Esophagus (tissue), 2 donors: ENCODE results near the gene CERS6. TPM values are rescaled to one million over a fixed set of nuclear protein-coding genes. Genes with fewer than 3 reads are reported as not detected.
"Not testable (repeated sequence)": the region's sequence is repeated elsewhere in the genome, so short reads cannot be mapped to it uniquely, and the experiment has no call there.

ENCODE experiments used
- H3K27ac ChIP-seq, 2 donors: one replicate each; pipeline ENCODE4 v1.5.1; 2013; ENCODE audit warnings: low read depth in 2 of 2, mild to moderate bottlenecking in 2 of 2, inconsistent platforms in 1 of 2, low read length in 1 of 2, moderate library complexity in 1 of 2
- H3K27me3 ChIP-seq, 2 donors: one replicate each; pipeline ENCODE4 v1.6.1; 2013; ENCODE audit warnings: low read length in 2 of 2, control low read depth in 1 of 2, mild to moderate bottlenecking in 1 of 2; ENCODE audit not compliant: insufficient read depth in 2 of 2, control insufficient read depth in 1 of 2
- H3K36me3 ChIP-seq, 2 donors: one replicate each; pipeline ENCODE4 v1.6.1; 2013; ENCODE audit warnings: low read length in 1 of 2; ENCODE audit not compliant: control insufficient read depth in 2 of 2, insufficient read depth in 2 of 2
- H3K4me1 ChIP-seq, 2 donors: one replicate each; pipeline ENCODE4 v1.6.1; 2013; ENCODE audit warnings: low read length in 1 of 2; ENCODE audit not compliant: control insufficient read depth in 2 of 2, insufficient read depth in 2 of 2
- H3K4me3 ChIP-seq, 2 donors: one replicate each; pipeline ENCODE4 v1.5.1; 2013; ENCODE audit warnings: low read length in 2 of 2, mild to moderate bottlenecking in 2 of 2, low read depth in 1 of 2, moderate library complexity in 1 of 2
- H3K9me3 ChIP-seq, 2 donors: one replicate each; pipeline ENCODE4 v1.6.1; 2013; ENCODE audit warnings: mild to moderate bottlenecking in 2 of 2, low read depth in 1 of 2, low read length in 1 of 2, moderate library complexity in 1 of 2; ENCODE audit not compliant: control insufficient read depth in 2 of 2, insufficient read depth in 1 of 2
- WGBS, 2 donors: extraction: QIAGEN DNeasy Blood & Tissue Kit; methylation state at CpG; one replicate each; pipeline ENCODE4 v1.1.7; 2013; 5-methylcytosine and 5-hydroxymethylcytosine counted together
- polyA plus RNA-seq, 2 donors: library from polyadenylated mRNA; stranded (reverse); fragments of 200-250 nt; gene quantifications; one replicate each; pipeline ENCODE4 v1.2.3, GENCODE V29; 2013
- donor health status: healthy with polysubstance abuse.
- donor health status: Bipolar disorder and iron deficiency.

The CERS6 gene
- polyA plus RNA-seq, 2 donors: 4.2 to 7.6 TPM

DNA sequence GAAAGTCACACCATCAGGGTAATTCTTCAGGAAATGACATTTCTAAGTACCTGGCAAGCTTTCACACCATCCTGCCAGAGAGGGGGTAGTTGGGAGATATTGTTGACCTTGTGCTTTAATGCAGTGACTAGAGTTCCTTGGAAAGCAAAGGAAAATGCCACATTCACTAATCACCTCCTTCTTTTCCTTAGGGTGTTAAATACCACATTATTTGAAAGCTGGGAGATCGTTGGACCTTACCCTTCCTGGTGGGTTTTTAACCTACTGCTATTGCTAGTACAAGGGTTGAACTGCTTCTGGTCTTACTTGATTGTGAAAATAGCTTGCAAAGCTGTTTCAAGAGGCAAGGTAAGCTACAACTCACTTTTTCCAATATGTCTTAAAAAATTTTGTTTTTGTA, 309.3 kb downstream of the CERS6 start:
- no peaks in the 10 kb centered on the region for H3K36me3 ChIP-seq
- no peak overlapping the region for H3K27ac ChIP-seq
- WGBS, 2 donors: 71 to 75% methylated on average over 1 of the region's 1 CpG
- H3K4me3 ChIP-seq: no peak overlapping the region
- no peaks in the 10 kb centered on the region for H3K27me3 ChIP-seq
- no peaks in the 10 kb centered on the region for H3K9me3 ChIP-seq
- peaks cover 0 to 3% of the 10 kb centered on the region in 2 donors for H3K4me1 ChIP-seq

DNA sequence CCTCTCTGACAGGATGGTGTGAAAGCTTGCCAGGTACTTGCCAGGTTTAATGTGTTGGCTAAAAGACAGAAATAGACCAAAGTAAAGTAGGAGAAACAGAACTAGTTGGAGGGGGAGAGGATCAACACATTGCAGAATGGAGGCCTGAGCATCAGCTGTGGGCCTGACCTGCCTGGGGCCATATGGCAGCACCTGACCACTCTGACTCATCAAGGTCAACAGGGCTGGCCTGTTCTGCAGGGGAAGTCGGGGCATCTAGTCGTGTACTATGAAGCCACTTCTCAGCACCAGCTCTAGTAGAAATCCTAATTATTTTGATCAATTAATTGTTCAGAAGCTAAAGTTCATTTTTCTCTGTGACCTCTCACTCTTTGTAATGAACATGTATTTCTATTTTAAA, 310.5 kb downstream of the CERS6 start:
- Histone ChIP-seq H3K27me3 (no peaks in the 10 kb centered on the region), H3K4me1 (peaks cover 0 to 3% of the 10 kb centered on the region in 2 donors), H3K4me3 (no peak overlapping the region), H3K9me3 (no peaks in the 10 kb centered on the region), H3K36me3 (no peaks in the 10 kb centered on the region), H3K27ac (no peak overlapping the region)
- 50 to 54% methylated on average over 2 of the region's 2 CpGs for WGBS, 2 donors

DNA sequence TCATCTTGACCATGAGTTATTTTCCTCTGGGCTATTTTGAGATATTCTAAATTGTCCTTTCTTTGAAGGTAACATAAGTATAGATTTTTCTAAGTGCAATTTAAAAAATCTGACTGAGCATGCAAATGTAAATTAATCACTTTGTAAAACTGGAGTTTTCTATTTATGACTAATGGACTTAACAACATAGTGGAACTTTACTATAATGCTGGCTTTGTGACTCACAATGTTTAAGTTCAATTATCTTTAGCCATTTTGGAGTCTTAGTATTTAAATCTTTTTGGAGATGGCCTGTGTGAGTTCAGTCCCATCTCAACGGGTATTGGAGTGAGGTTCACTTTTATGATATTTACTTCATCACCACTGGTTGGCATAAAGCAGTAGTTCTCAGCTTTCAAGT, 311.2 kb downstream of the CERS6 start:
- peaks cover 0 to 3% of the 10 kb centered on the region in 2 donors for H3K4me1 ChIP-seq
- no peaks in the 10 kb centered on the region for H3K27me3 ChIP-seq
- no peaks in the 10 kb centered on the region for H3K9me3 ChIP-seq
- no peak overlapping the region for H3K4me3 ChIP-seq
- 44 to 53% methylated on average over 1 of the region's 1 CpG for WGBS, 2 donors
- no peaks in the 10 kb centered on the region for H3K36me3 ChIP-seq
- H3K27ac ChIP-seq: no peak overlapping the region

DNA sequence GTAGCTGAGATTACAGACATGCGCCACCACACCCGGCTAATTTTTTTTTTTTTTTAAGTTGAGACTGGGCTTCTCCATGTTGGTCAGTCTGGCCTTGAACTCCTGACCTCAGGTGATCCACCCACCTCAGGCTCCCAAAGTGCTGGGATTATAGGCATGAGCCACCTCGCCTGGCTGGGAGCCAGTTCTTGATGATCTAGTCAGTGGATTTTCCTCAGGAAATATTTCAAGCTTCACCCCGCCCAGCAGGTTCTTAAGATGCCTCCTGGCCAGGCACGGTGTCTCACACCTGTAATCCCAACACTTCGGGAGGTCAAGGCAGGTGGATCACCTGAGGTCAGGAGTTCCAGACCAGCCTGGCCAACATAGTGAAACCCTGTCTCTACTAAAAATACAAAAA, 312.3 kb downstream of the CERS6 start:
- H3K27me3 ChIP-seq, H3K27ac ChIP-seq, H3K36me3 ChIP-seq, H3K4me1 ChIP-seq, H3K9me3 ChIP-seq, H3K4me3 ChIP-seq: not testable (repeated sequence)
- 82 to 84% methylated on average over 6 of the region's 6 CpGs for WGBS, 2 donors

DNA sequence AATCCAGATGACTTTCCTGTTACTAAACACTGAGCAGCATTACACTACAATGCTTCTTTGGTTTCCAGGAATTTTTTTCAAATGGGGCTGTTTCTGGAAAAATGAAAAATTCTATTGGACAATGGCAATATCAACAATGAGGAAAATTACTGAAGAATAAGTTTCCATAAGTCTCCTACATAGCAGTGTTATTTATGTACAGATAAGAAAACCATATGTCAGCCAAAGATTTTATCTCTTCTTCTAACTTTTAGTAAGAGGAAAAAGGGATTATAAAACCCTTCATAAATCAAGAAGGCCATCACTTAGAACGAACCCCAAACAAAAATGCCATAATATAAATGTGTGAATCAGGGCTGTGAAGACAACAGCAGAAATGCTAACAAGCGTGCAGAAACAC, 314.7 kb downstream of the CERS6 start:
- no peaks in the 10 kb centered on the region for H3K9me3 ChIP-seq
- 77 to 83% methylated on average over 2 of the region's 2 CpGs for WGBS, 2 donors
- H3K27me3 ChIP-seq: no peaks in the 10 kb centered on the region
- peaks cover 0 to 3% of the 10 kb centered on the region in 2 donors for H3K4me1 ChIP-seq
- no peak overlapping the region for H3K4me3 ChIP-seq
- no peaks in the 10 kb centered on the region for H3K36me3 ChIP-seq
- H3K27ac ChIP-seq: no peak overlapping the region

DNA sequence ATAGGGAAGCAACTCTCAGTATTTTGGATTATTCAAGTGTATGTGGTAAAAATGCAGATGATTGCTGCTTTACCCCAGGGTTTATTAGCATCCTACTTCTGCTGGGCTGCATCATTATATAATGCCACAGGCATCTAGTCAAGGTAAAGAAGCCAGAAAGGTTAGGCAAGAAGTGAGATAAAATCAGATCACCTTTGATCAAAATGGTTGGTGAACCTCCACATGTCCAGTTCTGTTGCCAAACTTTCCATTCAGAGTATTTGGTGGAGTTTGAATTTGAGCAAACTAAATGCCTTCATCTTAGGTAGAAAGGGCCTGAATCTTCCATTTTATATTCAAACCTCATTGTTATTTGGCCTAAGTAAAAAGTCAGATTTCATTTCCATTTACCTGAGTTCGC, 316.6 kb downstream of the CERS6 start:
- Histone ChIP-seq H3K27me3 (no peaks in the 10 kb centered on the region), H3K9me3 (no peaks in the 10 kb centered on the region), H3K27ac (no peak overlapping the region), H3K4me1 (no peaks in the 10 kb centered on the region), H3K36me3 (no peaks in the 10 kb centered on the region), H3K4me3 (no peak overlapping the region)
- WGBS, 2 donors: 100% methylated on average over 1 of the region's 1 CpG

DNA sequence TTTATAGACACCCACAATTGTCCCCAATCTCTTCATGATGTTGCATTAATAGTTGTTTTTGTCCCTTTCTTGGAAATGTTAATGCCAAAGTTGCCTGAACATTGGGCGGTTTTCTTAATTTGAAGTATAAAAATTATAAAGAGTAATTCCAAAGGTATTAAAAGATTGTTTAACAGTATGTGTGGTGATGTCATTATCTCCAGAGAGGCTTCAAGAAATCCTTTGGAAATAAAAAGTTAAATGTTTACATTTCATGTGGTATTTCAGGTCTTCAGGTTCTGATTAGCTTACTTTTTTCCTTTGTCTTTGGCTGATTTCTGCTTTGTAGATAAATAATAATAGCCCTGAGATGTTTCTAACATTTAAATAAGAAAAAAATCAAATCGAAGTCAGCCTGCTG, 317.1 kb downstream of the CERS6 start:
- H3K4me3 ChIP-seq: no peak overlapping the region
- no peaks in the 10 kb centered on the region for H3K36me3 ChIP-seq
- H3K4me1 ChIP-seq: no peaks in the 10 kb centered on the region
- H3K27me3 ChIP-seq: no peaks in the 10 kb centered on the region
- no peak overlapping the region for H3K27ac ChIP-seq
- no peaks in the 10 kb centered on the region for H3K9me3 ChIP-seq
- WGBS, 2 donors: 81 to 85% methylated on average over 2 of the region's 2 CpGs

DNA sequence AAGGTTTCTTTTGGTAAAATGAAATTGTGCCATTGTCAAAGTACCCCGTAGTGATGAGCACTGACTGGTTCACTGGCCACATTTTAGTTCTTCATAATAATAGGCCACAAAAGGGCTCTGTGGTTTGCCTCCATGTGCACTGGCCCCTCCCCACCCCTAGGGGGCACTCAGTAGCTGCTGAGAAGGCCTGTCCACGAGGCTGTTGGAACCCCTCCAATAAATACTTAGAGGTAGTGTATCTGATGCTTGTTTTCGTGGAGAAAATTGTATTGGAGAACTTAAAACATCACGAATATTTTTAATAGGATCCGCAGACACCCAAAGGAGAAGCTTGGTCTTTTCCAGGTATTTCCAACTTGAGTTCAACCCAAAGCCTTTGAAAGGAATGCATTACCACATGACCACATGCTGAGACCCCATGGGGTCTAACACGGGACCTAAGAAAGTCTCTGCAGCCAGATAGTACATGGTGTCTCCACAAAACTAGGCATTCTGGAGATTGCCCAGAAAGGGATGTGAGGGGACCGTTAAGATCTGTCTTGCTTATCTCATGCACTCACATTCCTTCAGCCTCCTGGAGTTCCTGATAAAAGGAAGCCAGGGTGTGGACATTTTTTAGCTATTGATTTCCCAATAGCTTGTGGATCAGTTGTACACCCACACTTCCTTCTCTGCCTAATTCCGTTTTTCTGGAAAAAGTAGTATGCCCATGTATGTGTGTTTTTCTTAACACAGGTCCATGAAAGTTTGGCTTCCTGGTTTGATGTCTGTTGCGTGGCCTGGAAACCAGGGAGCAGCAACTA, 317.8 kb downstream of the CERS6 start:
- no peak overlapping the region for H3K27ac ChIP-seq
- H3K36me3 ChIP-seq: no peaks in the 10 kb centered on the region
- 59 to 64% methylated on average over 9 of the region's 9 CpGs for WGBS, 2 donors
- no peak overlapping the region for H3K4me3 ChIP-seq
- no peaks in the 10 kb centered on the region for H3K27me3 ChIP-seq
- no peaks in the 10 kb centered on the region for H3K9me3 ChIP-seq
- no peaks in the 10 kb centered on the region for H3K4me1 ChIP-seq

DNA sequence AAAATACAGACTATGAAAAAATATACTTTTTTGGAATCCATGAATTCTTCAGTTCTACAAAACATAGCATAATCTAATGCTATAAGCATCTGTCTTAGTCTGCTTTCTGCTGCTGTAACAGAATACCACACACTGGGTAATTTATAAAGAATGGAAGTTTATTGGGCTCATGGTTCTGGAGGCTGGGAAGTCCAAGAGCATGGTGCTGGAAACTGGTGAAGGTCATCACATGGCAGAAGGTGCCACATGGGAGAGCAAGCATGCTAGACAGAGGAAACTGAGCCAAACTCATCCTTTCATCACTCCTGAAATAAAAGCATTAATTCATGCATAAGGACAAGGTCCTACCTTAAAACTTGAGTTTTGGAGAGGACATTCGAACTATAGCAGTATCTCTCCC, 319.8 kb downstream of the CERS6 start:
- H3K27me3 ChIP-seq: no peaks in the 10 kb centered on the region
- no peak overlapping the region for H3K27ac ChIP-seq
- WGBS, 2 donors: 0 to 2% methylated on average over 1 of the region's 1 CpG
- H3K36me3 ChIP-seq: no peaks in the 10 kb centered on the region
- H3K9me3 ChIP-seq: no peaks in the 10 kb centered on the region
- no peaks in the 10 kb centered on the region for H3K4me1 ChIP-seq
- H3K4me3 ChIP-seq: no peak overlapping the region

DNA sequence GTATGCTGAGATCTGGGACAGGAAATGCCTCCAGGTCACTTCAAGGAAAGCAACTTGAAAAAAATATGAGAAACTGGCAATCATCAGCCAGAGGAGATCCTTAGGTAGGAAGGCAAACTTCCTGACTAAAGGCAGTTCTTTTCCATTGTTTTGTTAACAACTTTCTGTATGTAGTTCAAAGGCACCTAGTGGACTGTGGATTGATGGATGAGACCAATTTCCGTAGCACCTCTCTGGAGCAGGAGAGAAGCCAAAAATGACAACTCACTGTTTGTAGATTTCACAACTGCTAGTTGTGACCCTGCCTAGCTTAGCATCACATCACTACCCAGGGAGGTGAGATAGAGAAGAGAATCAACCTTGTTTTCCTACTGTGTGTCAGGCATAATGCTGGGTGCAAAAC, 324.6 kb downstream of the CERS6 start:
- no peaks in the 10 kb centered on the region for H3K36me3 ChIP-seq
- 46 to 52% methylated on average over 1 of the region's 1 CpG for WGBS, 2 donors
- no peak overlapping the region for H3K27ac ChIP-seq

More for the DNA sequence above, 324.6 kb downstream of the CERS6 start:
- Histone ChIP-seq H3K9me3 (no peaks in the 10 kb centered on the region), H3K4me3 (no peak overlapping the region), H3K27me3 (no peaks in the 10 kb centered on the region), H3K4me1 (no peaks in the 10 kb centered on the region)
